Stimulated activated CD4-positive, alpha-beta T cell treated with anti-CD3 and anti-CD28 coated beads, Interleukin-12 subunit alpha, Interleukin-12 subunit beta, amount 100 ng/mL, for 24 hours (primary cell): ENCODE measurements around the gene DYSF.
"Not testable (repeated sequence)": the region's sequence is repeated elsewhere in the genome, so short reads cannot be mapped to it uniquely, and the experiment has no call there.

ENCODE experiments used
- DNase-seq, 2 experiments: peaks; one replicate each; pipeline ENCODE4 v3.0.0-alpha.2; 2020; ENCODE audit warnings: low read depth in 2 of 2

The DYSF gene

DNA sequence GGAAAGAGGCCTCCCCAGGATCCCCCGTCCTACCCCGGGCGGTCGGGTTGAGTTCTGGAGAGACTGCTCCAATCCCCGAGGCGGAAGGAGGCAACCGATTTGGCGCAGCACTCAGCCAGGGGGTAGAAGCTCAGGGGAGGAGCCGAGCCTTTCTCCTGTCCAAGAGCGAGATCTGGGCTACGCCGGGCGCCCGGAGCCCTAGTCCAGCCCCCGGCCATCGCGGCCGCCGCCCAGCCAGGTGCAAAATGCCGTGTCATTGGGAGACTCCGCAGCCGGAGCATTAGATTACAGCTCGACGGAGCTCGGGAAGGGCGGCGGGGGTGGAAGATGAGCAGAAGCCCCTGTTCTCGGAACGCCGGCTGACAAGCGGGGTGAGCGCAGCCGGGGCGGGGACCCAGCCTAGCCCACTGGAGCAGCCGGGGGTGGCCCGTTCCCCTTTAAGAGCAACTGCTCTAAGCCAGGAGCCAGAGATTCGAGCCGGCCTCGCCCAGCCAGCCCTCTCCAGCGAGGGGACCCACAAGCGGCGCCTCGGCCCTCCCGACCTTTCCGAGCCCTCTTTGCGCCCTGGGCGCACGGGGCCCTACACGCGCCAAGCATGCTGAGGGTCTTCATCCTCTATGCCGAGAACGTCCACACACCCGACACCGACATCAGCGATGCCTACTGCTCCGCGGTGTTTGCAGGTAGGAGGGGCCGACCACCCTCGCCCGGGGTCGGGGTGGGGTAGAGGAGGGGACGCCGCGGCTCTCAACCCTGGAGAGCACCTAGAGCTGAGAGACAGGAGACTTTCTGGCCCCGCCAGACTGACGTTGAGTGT is at the start of gene DYSF:
Gene DYSF (plus strand): TSS at position 158 of the 817 bp plus-strand sequence.
- no peak for DNase-seq

DNA sequence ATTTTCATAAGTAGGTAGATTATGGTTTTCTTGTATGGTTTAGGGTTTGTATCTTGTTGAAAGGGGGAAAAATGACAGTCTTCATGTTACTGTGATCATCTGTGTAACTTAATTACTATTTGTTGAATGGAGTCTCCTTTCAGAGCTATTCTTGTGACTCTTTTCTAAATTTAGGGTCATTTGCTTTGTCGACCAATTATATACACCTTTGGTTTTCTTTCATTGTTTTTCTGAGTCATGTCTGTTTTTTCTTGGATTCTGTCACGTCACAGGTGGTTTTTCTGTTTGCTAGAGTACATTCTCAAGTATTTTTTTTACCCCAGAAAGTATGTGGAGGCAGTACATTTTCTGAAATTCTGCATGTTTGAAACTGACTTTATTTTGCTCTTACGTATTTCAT is 43.8 kb upstream of the DYSF start:
- no peak for DNase-seq

DNA sequence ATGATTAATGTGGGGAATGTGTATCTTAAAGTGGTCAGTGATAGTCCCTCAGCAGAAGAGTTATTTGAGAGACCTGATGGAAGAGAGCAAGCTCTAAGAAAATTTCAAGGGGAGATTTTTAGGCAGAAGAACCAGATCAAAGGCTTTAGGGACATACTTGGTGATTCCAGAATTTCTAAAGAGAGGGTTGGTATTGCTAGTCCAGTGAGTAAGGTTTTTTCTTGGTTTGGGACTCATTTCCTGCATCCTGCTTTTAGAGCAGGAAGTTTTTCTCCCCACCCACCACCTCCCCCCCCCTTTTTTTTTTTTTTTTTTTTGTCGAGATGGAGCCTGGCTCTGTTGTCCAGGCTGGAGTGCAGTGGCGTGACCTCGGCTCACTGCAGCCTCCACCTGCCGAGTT is 42.7 kb upstream of the DYSF start:
- DNase-seq, result no peak

DNA sequence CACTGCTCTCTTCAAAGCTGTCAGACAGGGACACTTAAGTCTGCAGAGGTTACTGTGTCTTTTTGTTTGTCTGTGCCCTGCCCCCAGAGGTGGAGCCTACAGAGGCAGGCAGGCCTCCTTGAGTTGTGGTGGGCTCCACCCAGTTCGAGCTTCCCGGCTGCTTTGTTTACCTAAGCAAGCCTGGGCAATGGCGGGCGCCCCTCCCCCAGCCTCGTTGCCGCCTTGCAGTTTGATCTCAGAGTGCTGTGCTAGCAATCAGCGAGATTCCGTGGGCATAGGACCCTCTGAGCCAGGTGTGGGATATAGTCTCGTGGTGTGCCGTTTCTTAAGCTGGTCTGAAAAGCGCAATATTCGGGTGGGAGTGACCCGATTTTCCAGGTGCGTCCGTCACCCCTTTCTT is 36.5 kb upstream of the DYSF start:
- DNase-seq, result not testable (repeated sequence)

DNA sequence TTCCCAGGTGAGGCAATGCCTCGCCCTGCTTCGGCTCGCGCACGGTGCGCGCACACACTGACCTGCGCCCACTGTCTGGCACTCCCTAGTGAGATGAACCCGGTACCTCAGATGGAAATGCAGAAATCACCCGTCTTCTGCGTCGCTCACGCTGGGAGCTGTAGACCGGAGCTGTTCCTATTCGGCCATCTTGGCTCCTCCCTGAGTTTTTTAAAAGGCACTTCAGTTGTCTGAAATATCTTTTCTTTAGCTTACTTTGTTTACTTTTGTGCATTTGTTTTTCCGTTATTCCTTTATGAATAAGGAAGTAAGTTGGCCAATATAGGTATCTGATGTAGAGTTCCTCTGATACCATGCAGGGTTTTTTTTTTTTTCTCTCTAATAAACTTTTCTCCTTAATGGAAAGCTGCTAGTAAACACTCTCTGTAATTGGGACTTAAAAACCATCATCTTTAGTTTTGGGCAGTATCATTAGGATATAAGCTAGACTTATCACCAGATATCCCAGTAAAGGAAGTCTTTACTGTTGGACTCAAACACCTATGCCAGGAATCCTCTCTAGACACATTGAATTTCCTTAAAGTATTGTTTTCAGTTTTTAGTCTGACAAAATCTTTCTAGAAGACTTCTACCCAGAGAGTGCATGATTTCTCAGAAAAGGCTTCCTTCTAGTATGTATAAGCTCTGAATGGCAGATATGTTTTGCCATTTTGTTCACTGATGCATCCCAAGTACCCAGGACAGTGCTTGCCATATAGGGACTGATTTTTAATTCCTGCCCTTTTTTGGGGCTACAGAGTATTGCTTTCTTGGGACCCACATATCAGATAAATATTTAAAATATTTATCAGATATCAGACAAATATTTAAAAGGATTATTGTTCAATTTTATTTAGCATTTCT is 35.8 kb upstream of the DYSF start:
- no peak for DNase-seq

DNA sequence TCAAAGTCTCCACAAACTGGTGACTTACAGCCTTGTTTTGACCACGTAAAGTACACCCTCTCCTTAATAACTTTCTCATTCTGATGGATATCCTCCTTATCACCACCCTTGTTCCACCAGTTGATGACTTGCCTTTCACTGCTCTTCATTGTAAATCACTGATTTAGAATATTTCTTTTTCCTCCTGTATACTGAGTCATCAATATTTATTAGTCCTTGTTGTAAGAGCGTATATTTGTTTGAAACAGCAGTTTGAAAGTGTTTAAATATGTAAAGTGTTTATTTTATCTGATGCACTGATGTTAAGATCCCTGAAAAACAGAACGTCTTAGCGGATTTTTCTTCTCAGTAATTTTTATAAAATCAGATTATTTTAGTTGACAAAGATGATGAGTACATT is 34.2 kb upstream of the DYSF start:
- no peak for DNase-seq

DNA sequence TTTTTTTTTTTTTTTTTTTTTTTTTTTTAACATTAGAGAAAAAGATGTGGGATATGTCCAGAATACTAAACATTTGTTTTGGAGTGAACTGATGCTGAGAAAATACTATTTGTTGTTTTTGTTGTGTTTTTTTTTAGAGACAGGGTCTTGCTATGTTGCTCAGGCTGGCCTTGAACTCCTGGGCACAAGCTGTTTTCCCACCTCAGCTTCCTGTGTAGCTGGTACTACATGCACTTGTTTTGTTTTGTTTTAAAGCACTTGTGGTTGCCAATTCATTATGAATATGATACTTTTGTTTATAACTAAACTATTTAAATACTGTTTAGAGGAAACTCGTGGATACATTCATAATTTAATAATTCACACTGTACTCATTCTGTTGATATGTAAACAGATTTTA is 33.4 kb upstream of the DYSF start:
- no peak for DNase-seq

DNA sequence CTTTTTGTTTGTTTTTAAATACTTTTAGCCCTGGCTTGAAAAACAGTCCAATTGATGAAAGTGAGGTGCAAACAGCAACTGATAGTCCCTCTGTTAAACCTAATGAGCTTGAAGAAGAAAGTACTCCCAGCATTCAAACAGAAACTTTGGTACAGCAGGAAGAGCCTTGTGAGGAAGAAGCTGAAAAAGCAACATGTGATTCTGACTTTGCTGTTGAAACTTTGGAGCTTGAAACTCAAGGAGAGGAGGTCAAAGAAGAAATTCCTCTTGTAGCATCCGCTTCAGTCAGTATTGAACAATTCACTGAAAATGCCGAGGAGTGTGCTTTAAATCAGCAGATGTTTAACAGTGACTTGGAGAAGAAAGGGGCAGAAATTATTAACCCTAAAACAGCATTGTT is 30.6 kb upstream of the DYSF start:
- DNase-seq, result no peak

DNA sequence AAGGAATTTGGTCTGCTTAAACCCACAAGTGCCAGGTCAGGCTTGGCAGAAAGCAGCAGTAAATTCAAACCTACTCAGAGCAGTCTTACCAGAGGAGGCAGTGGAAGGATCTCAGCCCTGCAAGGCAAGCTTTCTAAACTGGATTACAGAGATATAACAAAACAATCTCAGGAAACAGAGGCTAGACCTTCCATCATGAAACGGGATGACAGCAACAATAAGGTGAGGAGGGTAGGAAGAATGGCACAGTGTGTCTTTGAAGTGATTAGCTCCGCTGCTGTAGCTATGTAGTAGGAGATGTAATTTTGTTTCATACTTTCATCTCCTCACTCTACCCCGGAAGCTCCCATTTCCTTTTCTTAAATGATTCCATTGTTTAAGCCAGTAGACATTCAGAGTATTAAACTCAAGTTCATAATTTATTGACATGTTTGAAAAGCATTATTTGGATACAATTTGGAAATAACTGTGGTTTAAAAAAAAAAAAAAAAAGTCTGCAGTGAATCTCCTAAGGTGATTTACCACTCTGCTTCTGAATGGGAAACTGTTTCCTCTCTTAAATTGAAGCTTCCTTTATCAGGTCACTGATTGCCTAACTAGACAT is 29.4 kb upstream of the DYSF start:
- DNase-seq, result no peak

DNA sequence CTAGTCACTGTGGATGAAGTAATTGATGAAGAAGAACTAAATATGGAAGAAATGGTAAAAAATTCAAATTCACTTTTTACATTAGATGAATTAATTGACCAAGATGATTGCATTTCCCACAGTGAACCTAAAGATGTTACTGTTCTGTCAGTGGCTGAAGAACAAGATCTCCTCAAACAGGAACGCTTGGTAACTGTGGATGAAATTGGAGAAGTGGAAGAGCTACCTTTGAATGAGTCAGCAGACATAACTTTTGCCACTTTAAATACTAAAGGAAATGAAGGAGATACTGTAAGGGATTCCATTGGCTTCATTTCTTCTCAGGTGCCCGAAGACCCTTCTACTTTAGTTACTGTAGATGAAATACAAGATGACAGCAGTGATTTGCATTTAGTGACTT is 26.6 kb upstream of the DYSF start:
- no peak for DNase-seq

DNA sequence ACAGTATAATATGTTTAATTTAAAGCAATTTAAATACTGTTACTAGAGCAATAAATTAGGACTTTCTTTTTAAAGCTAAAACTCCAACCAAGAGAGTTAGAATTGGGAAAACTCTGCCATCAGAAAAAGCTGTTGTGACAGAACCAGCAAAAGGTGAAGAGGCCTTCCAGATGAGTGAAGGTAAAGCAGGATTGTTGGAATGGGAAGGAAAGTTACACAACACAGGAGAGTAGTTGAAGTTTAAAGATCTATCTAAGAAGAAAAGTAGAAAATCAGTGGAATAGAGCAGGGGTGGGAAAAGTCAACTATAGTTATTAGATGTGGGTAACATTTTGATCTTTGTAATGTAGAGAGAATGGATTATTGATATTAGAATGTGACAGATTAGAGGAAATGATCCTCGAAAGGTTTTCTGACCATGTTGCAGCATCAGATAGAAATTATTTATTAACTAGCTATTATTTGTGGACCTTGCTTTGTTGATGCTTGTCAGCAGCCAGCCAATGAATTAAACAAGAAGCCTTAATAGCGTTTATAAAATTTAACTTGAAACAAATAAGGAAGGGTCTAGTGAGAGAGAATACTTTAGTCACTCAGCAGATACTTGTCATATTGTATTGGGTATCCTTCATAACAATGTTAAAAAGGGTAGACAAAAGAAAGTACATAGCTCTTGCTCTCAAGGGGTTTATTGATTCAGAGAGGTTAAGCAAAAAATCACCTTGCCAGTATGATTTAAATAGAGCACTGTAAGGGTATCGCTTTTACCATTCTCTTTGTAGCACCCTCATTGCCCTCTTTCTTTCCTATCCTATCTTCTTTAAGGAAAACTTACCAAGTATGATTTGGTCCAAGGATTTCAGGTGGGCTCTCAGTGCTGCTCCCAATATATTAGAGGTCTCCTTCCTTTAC is 24.6 kb upstream of the DYSF start:
- no peak for DNase-seq

DNA sequence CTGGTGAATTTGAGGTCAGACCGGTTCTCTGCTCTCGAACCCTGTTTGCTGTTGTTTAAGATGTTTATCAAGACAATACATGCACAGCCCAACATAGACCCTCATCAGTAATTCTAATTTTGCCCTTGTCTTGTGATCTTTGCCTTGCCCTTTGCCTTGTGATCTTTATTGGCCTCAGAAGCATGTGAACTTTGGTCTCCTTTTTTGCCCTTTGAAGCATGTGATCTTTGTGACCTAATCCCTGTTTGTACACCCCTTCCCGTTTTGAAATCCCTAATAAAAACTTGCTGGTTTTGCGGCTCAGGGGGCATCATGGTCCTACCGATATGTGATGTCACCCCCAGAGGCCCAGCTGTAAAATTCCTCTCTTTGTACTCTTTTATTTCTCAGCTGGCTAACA is 8.2 kb upstream of the DYSF start:
- not testable (repeated sequence) for DNase-seq

DNA sequence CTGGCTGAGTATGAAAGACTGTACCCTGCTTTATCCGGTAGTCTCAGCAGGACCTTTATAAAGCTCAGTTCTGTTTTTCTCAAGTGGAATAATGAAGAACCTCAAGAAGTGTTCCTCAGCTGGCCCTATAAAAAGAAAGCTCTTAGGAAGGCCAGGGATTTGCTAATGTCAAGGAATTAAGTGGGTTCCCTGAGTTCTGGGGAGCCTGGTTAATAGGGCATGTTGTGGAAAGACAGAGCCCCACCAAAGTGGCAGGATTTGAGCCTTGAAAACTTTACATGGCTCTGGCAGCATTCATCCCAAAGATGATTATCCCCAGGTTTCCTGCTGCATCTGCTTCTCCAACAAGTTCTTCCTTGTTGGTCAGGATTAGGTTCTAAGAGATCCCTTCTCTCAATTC is 6.9 kb upstream of the DYSF start:
- DNase-seq, result no peak

DNA sequence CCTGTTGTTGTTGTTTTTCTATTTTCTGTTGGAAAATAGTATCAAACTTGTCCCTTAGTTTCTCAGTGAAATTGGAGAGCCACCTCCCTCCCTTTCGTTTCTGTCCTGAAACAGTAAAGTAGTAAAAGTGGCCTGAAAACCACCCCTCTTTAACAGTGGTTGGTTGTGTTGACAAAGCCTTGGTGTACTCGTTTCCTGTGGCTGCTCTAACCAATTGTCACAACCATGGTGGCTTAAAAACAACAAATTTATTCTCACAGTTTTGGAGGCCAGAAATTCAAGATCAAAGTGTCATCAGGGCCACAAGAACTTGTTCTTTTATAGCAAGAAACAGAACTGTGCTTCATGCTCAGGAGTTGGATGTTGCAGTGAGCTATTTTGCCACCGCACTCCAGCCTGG is 4.0 kb upstream of the DYSF start:
- DNase-seq, result no peak

DNA sequence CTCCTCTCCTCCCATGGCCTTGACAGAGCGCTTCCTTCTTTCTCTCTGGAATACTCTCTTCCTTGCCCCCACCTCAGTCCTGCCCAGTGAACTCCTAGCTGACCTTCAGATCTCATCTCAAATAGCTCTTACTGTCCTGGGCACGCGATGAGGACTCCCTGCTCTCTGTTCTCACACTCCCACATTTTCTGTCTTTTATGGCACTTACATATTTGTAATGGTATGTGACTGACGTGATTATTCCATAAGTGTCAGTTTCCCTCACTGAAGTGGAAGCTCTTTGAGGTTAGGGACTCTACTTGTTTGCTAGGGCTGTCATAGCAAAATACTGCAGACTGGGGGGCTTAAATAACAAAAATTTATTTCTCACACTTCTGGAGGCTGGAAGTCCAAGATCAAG is 1.7 kb upstream of the DYSF start:
- DNase-seq, result no peak

DNA sequence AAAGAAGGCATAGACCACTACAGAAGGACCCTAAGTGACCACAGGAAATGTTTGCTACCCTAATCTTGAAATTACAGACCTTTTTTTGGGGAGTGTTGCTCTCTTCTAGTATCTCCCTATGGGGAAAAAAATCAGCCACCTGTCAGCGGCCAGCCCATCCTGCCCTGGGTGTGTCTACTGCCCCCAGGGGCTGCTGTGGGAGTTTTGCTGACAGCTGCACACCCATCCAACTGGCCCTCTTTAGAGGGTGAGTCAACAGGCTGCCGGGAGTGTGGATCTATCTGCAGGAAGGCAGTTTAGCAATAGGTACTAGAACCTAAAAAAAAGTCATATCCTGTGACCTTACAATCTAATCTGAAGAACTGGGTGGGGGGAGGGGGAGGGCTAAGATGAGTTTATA is 796 bp upstream of the DYSF start:
- DNase-seq, result no peak

DNA sequence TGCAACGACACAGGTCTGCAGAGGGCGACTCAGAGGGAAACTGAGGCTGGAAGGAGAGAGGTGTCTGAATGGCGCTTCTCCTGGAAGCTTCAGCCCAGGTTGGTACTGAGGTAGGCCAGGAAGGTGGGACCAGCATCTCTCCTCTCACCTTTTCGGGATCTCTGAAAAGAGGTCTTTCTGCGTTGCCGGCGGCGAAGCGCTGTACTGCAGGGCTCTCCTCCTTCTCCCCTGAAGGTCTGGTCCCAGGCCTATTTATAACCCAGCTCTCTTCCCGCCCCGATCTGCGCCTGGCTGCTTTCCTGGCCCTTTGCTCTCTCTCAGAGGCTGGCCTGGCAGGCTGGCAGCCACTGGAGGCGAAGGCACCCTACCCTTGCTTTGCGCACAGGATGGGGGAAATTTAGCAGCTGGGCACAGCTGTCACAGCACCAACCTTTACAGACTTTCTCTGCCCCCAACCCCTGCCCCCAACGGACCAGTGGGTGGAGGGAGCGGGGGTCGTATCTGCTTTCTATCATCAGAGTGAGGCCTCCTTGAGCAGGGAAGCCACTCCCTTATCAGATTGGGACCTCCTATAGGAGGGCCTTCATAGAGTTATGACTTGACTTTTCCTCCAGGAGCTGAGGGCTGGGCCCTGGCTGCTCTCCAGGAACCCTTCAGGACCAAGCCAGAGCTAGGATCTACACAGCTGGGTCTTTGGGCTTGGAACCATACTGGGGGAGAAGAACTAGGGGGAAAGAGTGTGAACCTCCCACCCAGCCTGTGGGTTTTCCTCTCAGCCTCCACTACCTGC is 1.1 kb downstream of the DYSF start:
- DNase-seq, result no peak

DNA sequence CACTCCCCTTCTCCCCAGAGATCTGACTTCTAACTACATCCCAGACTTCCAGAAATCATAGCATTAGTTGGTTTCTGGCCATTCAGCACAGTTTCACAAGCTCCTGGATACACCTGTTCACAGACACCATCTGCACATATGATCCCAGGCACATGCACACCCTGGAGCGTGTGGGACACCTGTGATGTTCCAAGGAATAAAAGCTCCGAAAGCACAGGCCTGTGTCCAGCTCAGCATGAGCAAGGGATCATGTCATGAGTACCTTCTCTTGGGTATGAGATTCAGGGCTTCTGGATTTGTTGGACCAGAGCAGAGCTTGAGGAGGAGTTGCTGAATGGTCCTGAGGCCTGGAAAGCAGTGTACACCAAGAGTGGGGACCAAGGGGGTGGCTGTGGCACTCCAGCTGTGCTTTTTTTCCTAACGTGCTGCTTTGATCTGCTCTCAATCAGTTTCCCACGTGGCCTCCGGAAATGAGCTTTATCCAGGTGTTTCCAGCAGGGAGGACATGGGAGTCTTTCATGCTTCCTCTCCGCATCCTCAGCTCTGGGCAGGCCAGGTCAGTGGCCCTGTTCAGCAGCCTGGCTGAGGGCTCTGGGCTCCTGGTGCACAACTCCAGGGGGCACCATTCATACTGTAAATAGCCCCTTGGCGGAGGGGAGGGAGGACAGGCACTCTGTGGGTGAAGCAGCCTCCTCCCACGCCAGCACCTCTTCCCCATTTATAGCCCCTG is 1.8 kb downstream of the DYSF start:
- no peak for DNase-seq

DNA sequence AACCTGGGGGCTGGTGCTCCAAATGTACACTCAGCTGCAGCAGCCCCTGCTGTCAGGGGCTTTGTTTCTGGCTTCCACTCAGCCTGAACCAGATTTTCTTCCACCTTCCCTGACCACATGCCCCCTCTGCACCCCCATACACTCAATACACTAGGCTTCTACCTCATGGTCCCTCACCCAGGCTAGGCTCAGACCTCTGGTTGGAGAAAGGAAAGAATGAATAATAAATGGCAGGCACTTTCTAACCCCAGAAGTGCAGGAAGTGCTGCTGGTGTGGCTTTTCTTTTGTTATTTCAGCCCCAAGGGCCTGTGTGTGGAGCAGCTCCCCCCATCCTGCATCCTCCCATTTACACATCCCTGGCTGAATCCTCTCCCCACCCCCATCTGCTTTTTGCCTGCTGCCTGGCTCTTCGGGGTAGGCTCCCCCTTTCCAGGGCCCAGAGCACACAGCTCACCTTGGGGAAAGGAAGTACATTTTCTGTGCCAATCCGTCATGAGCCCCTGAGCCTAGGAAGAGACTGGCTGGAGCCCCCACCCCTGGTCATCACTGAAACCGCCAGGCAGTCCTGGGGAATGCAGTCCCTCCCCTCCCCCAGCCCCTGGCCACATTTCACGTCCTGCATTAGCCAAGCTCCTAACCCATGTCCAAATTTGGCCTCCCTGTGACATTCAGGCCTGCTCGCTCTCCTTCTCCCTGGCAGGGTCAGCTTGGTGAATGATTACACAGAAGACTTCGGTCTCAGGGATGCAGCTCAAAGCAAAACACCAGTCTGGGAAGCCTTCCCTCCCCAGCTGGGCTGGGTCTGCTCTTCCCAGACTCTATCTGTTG is 2.6 kb downstream of the DYSF start:
- no peak for DNase-seq
